ENCODE measurements around the gene AGBL3.

AGBL3 gene

GRCh38 chr7:135169964-135170273, 183.6 kb downstream of the AGBL3 start:
- TF ChIP-seq EP300 (IDR thresholded peaks at IDR 0.05; ENCODE audit: borderline replicate concordance), result no peak
- TF ChIP-seq FOXM1 (IDR thresholded peaks at IDR 0.05; ENCODE audit: borderline replicate concordance, low read depth), result no peak
- TF ChIP-seq CREB1 (IDR thresholded peaks at IDR 0.05; ENCODE audit: low read depth), result no peak
- no peak for TF ChIP-seq CEBPB (IDR thresholded peaks at IDR 0.05)
- no peak for TF ChIP-seq RAD21 (IDR thresholded peaks at IDR 0.05; ENCODE audit: low read depth)
- TF ChIP-seq TEAD4 (IDR thresholded peaks at IDR 0.05), result no peak
- TF ChIP-seq ZBTB7A (IDR thresholded peaks at IDR 0.05; ENCODE audit: low read depth), result no peak
- TF ChIP-seq EGR1 (IDR thresholded peaks at IDR 0.05), result no peak

GRCh38 chr7:135170274-135170997, 184.1 kb downstream of the AGBL3 start, which contains the start of gene CYREN:
Gene CYREN, minus strand, starts transcription at chr7:135170707. Its CDS starts 1,785 bp downstream, at chr7:135168922.
- TF ChIP-seq NFIC (IDR thresholded peaks at IDR 0.05) (peak; percentile 40; the same call in 1 of the 2 replicates), TEAD4 (IDR thresholded peaks at IDR 0.05) (peak; percentile 26; the same call in 1 of the 2 replicates), EP300 (IDR thresholded peaks at IDR 0.05; ENCODE audit: borderline replicate concordance) (peak; percentile 41; the same call in 1 of the 2 replicates), ZBTB7A (IDR thresholded peaks at IDR 0.05; ENCODE audit: low read depth) (no peak), USF1 (IDR thresholded peaks at IDR 0.05) (peak; percentile 25), CREB1 (IDR thresholded peaks at IDR 0.05; ENCODE audit: low read depth) (0 out of 2 replicates have a peak, but pooled peaks have one; percentile 18), CEBPB (IDR thresholded peaks at IDR 0.05) (no peak), MAX (IDR thresholded peaks at IDR 0.05) (peak; percentile 73; the same call in 1 of the 2 replicates), REST (IDR thresholded peaks at IDR 0.05; ENCODE audit: low read depth) (no peak), EGR1 (IDR thresholded peaks at IDR 0.05) (no peak), FOXM1 (IDR thresholded peaks at IDR 0.05; ENCODE audit: borderline replicate concordance, low read depth) (peak; percentile 46; the same call in 1 of the 2 replicates), TAF1 (IDR thresholded peaks at IDR 0.05; ENCODE audit: low read depth) (peak; percentile 94), RAD21 (IDR thresholded peaks at IDR 0.05; ENCODE audit: low read depth) (peak; percentile 58; the same call in 1 of the 2 replicates), TCF12 (IDR thresholded peaks at IDR 0.05; ENCODE audit: low read depth) (peak; percentile 84), YY1 (IDR thresholded peaks at IDR 0.05; ENCODE audit: low read depth) (peak; percentile 50; the same call in 1 of the 2 replicates)

- TF ChIP-seq REST (IDR thresholded peaks at IDR 0.05; ENCODE audit: low read depth) (no peak), FOXM1 (IDR thresholded peaks at IDR 0.05; ENCODE audit: borderline replicate concordance, low read depth) (no peak), ZBTB7A (IDR thresholded peaks at IDR 0.05; ENCODE audit: low read depth) (no peak), EGR1 (IDR thresholded peaks at IDR 0.05) (no peak), TCF12 (IDR thresholded peaks at IDR 0.05; ENCODE audit: low read depth) (no peak), YY1 (IDR thresholded peaks at IDR 0.05; ENCODE audit: low read depth) (no peak), USF1 (IDR thresholded peaks at IDR 0.05) (no peak), TEAD4 (IDR thresholded peaks at IDR 0.05) (no peak), RAD21 (IDR thresholded peaks at IDR 0.05; ENCODE audit: low read depth) (no peak), CREB1 (IDR thresholded peaks at IDR 0.05; ENCODE audit: low read depth) (no peak), MAX (IDR thresholded peaks at IDR 0.05) (no peak), NFIC (IDR thresholded peaks at IDR 0.05) (no peak), CEBPB (IDR thresholded peaks at IDR 0.05) (no peak), TAF1 (IDR thresholded peaks at IDR 0.05; ENCODE audit: low read depth) (no peak)
Measured at GRCh38 chr7:135174941-135175340, 188.6 kb downstream of the AGBL3 start.

- TF ChIP-seq USF1 (IDR thresholded peaks at IDR 0.05) (no peak), EP300 (IDR thresholded peaks at IDR 0.05; ENCODE audit: borderline replicate concordance) (no peak), ZBTB7A (IDR thresholded peaks at IDR 0.05; ENCODE audit: low read depth) (no peak), REST (IDR thresholded peaks at IDR 0.05; ENCODE audit: low read depth) (no peak), NFIC (IDR thresholded peaks at IDR 0.05) (no peak), FOXM1 (IDR thresholded peaks at IDR 0.05; ENCODE audit: borderline replicate concordance, low read depth) (no peak), CEBPB (IDR thresholded peaks at IDR 0.05) (no peak)
Measured at GRCh38 chr7:135175931-135176330, 189.6 kb downstream of the AGBL3 start.

Measured in Ishikawa (cell line).